Measurements from ENCODE around the gene ASCC1.

GRCh38 chr10:72258617-72259016 is 42.5 kb upstream of the ASCC1 start:
- TF ChIP-seq EZH2 (IDR thresholded peaks at IDR 0.05; ENCODE audit: borderline replicate concordance, low read length) = no peak
- no peak for TF ChIP-seq CTCF (conservative IDR thresholded peaks at IDR 0.05 in 1 of 2, IDR thresholded peaks at IDR 0.05 in 1 of 2; ENCODE audit: extremely low read depth in 1 of 2, insufficient read depth in 1 of 2, low read depth in 1 of 2, low read length in 2 of 2)

Measured in mammary epithelial cell (primary cell).